Measurements from ENCODE around the gene SLC26A3.

SLC26A3 gene

GRCh38 chr7:107843184-107843583 is 40.2 kb upstream of the SLC26A3 start:
- no peak overlapping the region for H3K4me3 ChIP-seq (ENCODE audit: low read depth, low read length)
- TF ChIP-seq POLR2A (IDR thresholded peaks at IDR 0.05; ENCODE audit: extremely low read depth, insufficient read length) (no peak), MYC (IDR thresholded peaks at IDR 0.05; ENCODE audit: low read depth, low read length) (no peak), CTCF (IDR thresholded peaks at IDR 0.05; ENCODE audit: low read depth, low read length) (no peak)
- TF ChIP-seq, protein P1, sequence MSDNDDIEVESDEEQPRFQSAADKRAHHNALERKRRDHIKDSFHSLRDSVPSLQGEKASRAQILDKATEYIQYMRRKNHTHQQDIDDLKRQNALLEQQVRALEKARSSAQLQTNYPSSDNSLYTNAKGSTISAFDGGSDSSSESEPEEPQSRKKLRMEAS (IDR thresholded peaks at IDR 0.05; ENCODE audit: low read depth, low read length): no peak
- no peak for DNase-seq (ENCODE audit: low read depth)

- DNase-seq (ENCODE audit: low read depth): no peak
- TF ChIP-seq CTCF (IDR thresholded peaks at IDR 0.05; ENCODE audit: low read depth, low read length): no peak
- no peak overlapping the region for H3K4me3 ChIP-seq (ENCODE audit: low read depth, low read length)
These were observed 39.2 kb upstream of the SLC26A3 start for GRCh38 chr7:107842213-107842612.

DNA sequence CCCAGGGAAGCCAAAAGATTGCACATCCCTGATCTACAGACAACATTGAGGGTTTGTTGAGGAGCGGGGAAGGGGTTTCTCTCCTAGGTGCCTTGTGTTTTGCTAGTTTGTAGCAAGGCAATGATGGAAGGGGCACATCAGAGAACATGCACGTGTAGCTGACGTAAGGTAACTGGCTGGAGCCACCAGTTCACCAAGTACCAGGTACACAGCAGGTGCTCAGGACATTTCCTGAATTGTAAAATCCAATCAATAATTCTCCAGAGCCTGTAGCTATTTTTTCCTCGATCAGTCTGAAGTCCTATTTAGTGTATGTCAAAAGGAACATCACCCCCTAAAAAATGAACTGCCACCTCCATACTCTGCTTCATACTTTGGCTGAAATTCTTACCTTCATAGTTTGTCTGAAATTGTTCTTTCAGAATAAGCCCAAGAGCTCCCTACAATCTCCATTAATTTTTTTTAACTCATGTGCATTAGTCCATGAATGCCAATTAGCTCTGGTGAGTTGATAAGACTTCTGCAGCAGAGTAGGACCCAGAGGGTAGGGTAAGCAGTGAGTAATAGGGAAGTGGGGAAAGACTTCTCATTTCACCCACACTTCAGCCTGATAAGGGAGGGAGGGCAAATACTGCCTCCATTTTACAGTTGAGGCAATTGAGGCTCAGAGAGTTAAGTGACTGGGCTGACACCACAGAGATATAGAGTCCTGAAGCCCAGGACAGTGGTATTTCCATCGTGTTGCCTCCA is 36.0 kb upstream of the SLC26A3 start:
- no peak overlapping the region for H3K4me3 ChIP-seq (ENCODE audit: low read depth, low read length)
- TF ChIP-seq, protein P1 (IDR thresholded peaks at IDR 0.05; ENCODE audit: low read depth, low read length): no peak
- TF ChIP-seq MYC (IDR thresholded peaks at IDR 0.05; ENCODE audit: low read depth, low read length) (no peak), POLR2A (IDR thresholded peaks at IDR 0.05; ENCODE audit: extremely low read depth, insufficient read length) (no peak), CTCF (IDR thresholded peaks at IDR 0.05; ENCODE audit: low read depth, low read length) (no peak)
- no peak for DNase-seq (ENCODE audit: low read depth)

- DNase-seq (ENCODE audit: low read depth): no peak
- no peak overlapping the region for H3K4me3 ChIP-seq (ENCODE audit: low read depth, low read length)
- TF ChIP-seq POLR2A (IDR thresholded peaks at IDR 0.05; ENCODE audit: extremely low read depth, insufficient read length) (no peak), CTCF (IDR thresholded peaks at IDR 0.05; ENCODE audit: low read depth, low read length) (no peak), MYC (IDR thresholded peaks at IDR 0.05; ENCODE audit: low read depth, low read length) (no peak)
- TF ChIP-seq, protein P1 (IDR thresholded peaks at IDR 0.05; ENCODE audit: low read depth, low read length): no peak
These were observed 35.1 kb upstream of the SLC26A3 start for GRCh38 chr7:107838024-107838601.

GRCh38 chr7:107837145-107837512 is 34.1 kb upstream of the SLC26A3 start:
- TF ChIP-seq POLR2A (IDR thresholded peaks at IDR 0.05; ENCODE audit: extremely low read depth, insufficient read length) (no peak), CTCF (IDR thresholded peaks at IDR 0.05; ENCODE audit: low read depth, low read length) (no peak), MYC (IDR thresholded peaks at IDR 0.05; ENCODE audit: low read depth, low read length) (no peak)
- TF ChIP-seq, protein P1 (IDR thresholded peaks at IDR 0.05; ENCODE audit: low read depth, low read length): no peak
- no peak for DNase-seq (ENCODE audit: low read depth)
- H3K4me3 ChIP-seq (ENCODE audit: low read depth, low read length): no peak overlapping the region

All from NB4 (cell line).